BLaER1 (cell line): ENCODE data around the gene MAPK9.

Source experiments
- H3K27ac ChIP-seq: shearing (Covaris generic); formaldehyde crosslinking; 2 replicates; pipeline ENCODE4 v1.8.1; 2022
- H3K27me3 ChIP-seq: shearing (Covaris generic); formaldehyde crosslinking; 2 replicates; pipeline ENCODE4 v1.8.1; 2022
- H3K36me3 ChIP-seq: shearing (Covaris generic); formaldehyde crosslinking; 2 replicates; pipeline ENCODE4 v1.8.1; 2022
- H3K4me1 ChIP-seq: shearing (Covaris generic); formaldehyde crosslinking; 2 replicates; pipeline ENCODE4 v1.8.1; 2022
- H3K4me2 ChIP-seq: shearing (Covaris generic); formaldehyde crosslinking; 2 replicates; pipeline ENCODE4 v1.8.1; 2022
- H3K4me3 ChIP-seq: shearing (Covaris generic); formaldehyde crosslinking; 2 replicates; pipeline ENCODE4 v1.8.1; 2022
- H3K9ac ChIP-seq: shearing (Covaris generic); formaldehyde crosslinking; 2 replicates; pipeline ENCODE4 v1.8.1; 2022
- H3K9me3 ChIP-seq: shearing (Covaris generic); formaldehyde crosslinking; 2 replicates; pipeline ENCODE4 v1.8.1; 2022
- H4K20me1 ChIP-seq: shearing (Covaris generic); formaldehyde crosslinking; 2 replicates; pipeline ENCODE4 v1.8.1; 2022
- Cebpa-rat ChIP-seq: shearing (Covaris generic); IDR thresholded peaks from 2 replicates; pipeline ENCODE4 v1.8.1; 2022

MAPK9 gene

GRCh38 chr5:180334176-180334575 lies 42.3 kb upstream of the MAPK9 start:
- no peak overlapping the region for H3K27ac ChIP-seq
- no peak overlapping the region for H3K4me3 ChIP-seq
- H3K4me2 ChIP-seq = no peak overlapping the region
- no peak for TF ChIP-seq Cebpa-rat
- no peaks in the 10 kb centered on the region for H3K4me1 ChIP-seq
- H4K20me1 ChIP-seq = no peaks in the 10 kb centered on the region
- no peak overlapping the region for H3K9ac ChIP-seq
- H3K27me3 ChIP-seq = no peaks in the 10 kb centered on the region
- no peaks in the 10 kb centered on the region for H3K36me3 ChIP-seq
- no peaks in the 10 kb centered on the region for H3K9me3 ChIP-seq

- Histone ChIP-seq H3K27me3 (no peaks in the 10 kb centered on the region), H3K36me3 (no peaks in the 10 kb centered on the region), H3K4me1 (peaks cover 3% of the 10 kb centered on the region), H3K27ac (no peak overlapping the region), H4K20me1 (no peaks in the 10 kb centered on the region), H3K4me2 (no peak overlapping the region), H3K9me3 (no peaks in the 10 kb centered on the region), H3K4me3 (no peak overlapping the region), H3K9ac (no peak overlapping the region)
- TF ChIP-seq Cebpa-rat = no peak
These were observed 41.8 kb upstream of the MAPK9 start for GRCh38 chr5:180333661-180334060.

- no peaks in the 10 kb centered on the region for H3K9me3 ChIP-seq
- no peak overlapping the region for H3K27ac ChIP-seq
- no peaks in the 10 kb centered on the region for H3K36me3 ChIP-seq
- H3K9ac ChIP-seq = no peak overlapping the region
- H3K4me3 ChIP-seq = no peak overlapping the region
- no peaks in the 10 kb centered on the region for H3K27me3 ChIP-seq
- H4K20me1 ChIP-seq = no peaks in the 10 kb centered on the region
- TF ChIP-seq Cebpa-rat = no peak
- peaks cover 9% of the 10 kb centered on the region for H3K4me1 ChIP-seq
- no peak overlapping the region for H3K4me2 ChIP-seq
These were observed 41.0 kb upstream of the MAPK9 start for GRCh38 chr5:180332861-180333260.

- TF ChIP-seq Cebpa-rat = no peak
- Histone ChIP-seq H3K27ac (no peak overlapping the region), H3K9ac (no peak overlapping the region), H3K27me3 (no peaks in the 10 kb centered on the region), H3K4me3 (no peak overlapping the region), H3K4me1 (peaks cover 9% of the 10 kb centered on the region), H3K9me3 (no peaks in the 10 kb centered on the region), H3K36me3 (no peaks in the 10 kb centered on the region), H4K20me1 (no peaks in the 10 kb centered on the region), H3K4me2 (no peak overlapping the region)
These were observed 40.2 kb upstream of the MAPK9 start for GRCh38 chr5:180332051-180332517.

GRCh38 chr5:180331647-180331950 lies 39.7 kb upstream of the MAPK9 start:
- H3K4me1 ChIP-seq = peaks cover 9% of the 10 kb centered on the region
- no peaks in the 10 kb centered on the region for H4K20me1 ChIP-seq
- H3K36me3 ChIP-seq = no peaks in the 10 kb centered on the region
- H3K27me3 ChIP-seq = no peaks in the 10 kb centered on the region
- H3K9ac ChIP-seq = no peak overlapping the region
- H3K4me3 ChIP-seq = no peak overlapping the region
- no peak overlapping the region for H3K4me2 ChIP-seq
- no peaks in the 10 kb centered on the region for H3K9me3 ChIP-seq
- H3K27ac ChIP-seq = no peak overlapping the region
- no peak for TF ChIP-seq Cebpa-rat

- Histone ChIP-seq H3K4me2 (no peak overlapping the region), H3K9me3 (no peaks in the 10 kb centered on the region), H3K4me3 (no peak overlapping the region), H3K9ac (no peak overlapping the region), H3K27me3 (no peaks in the 10 kb centered on the region), H3K27ac (no peak overlapping the region), H4K20me1 (no peaks in the 10 kb centered on the region), H3K36me3 (no peaks in the 10 kb centered on the region), H3K4me1 (peaks cover 9% of the 10 kb centered on the region)
- no peak for TF ChIP-seq Cebpa-rat
These were observed 39.1 kb upstream of the MAPK9 start for GRCh38 chr5:180330810-180331646.

GRCh38 chr5:180330270-180330648 lies 38.4 kb upstream of the MAPK9 start:
- Histone ChIP-seq H3K27ac (no peak overlapping the region), H3K4me1 (peaks cover 9% of the 10 kb centered on the region)

GRCh38 chr5:180329606-180330269 lies 37.9 kb upstream of the MAPK9 start:
- H3K36me3 ChIP-seq = no peaks in the 10 kb centered on the region
- H3K27ac ChIP-seq = no peak overlapping the region
- H3K4me2 ChIP-seq = no peak overlapping the region
- H3K9me3 ChIP-seq = no peaks in the 10 kb centered on the region
- peaks cover 9% of the 10 kb centered on the region for H3K4me1 ChIP-seq
- no peak overlapping the region for H3K9ac ChIP-seq
- H3K4me3 ChIP-seq = no peak overlapping the region
- H3K27me3 ChIP-seq = no peaks in the 10 kb centered on the region
- no peak for TF ChIP-seq Cebpa-rat
- no peaks in the 10 kb centered on the region for H4K20me1 ChIP-seq

More at GRCh38 chr5:180330270-180330648, 38.4 kb upstream of the MAPK9 start:
- no peak overlapping the region for H3K4me3 ChIP-seq
- no peak for TF ChIP-seq Cebpa-rat
- H3K27me3 ChIP-seq = no peaks in the 10 kb centered on the region
- no peaks in the 10 kb centered on the region for H4K20me1 ChIP-seq
- H3K36me3 ChIP-seq = no peaks in the 10 kb centered on the region
- no peak overlapping the region for H3K9ac ChIP-seq
- H3K4me2 ChIP-seq = no peak overlapping the region
- H3K9me3 ChIP-seq = no peaks in the 10 kb centered on the region

- Histone ChIP-seq H3K4me2 (no peak overlapping the region), H3K36me3 (no peaks in the 10 kb centered on the region)
These were observed 37.2 kb upstream of the MAPK9 start for GRCh38 chr5:180329138-180329435.

GRCh38 chr5:180328296-180329137 lies 36.6 kb upstream of the MAPK9 start:
- H3K9ac ChIP-seq = no peak overlapping the region
- H4K20me1 ChIP-seq = no peaks in the 10 kb centered on the region
- peaks cover 9% of the 10 kb centered on the region for H3K4me1 ChIP-seq
- H3K4me3 ChIP-seq = no peak overlapping the region
- TF ChIP-seq Cebpa-rat = no peak
- no peaks in the 10 kb centered on the region for H3K9me3 ChIP-seq
- H3K4me2 ChIP-seq = peak overlapping the region; percentile 35
- H3K36me3 ChIP-seq = no peaks in the 10 kb centered on the region
- H3K27ac ChIP-seq = no peak overlapping the region
- no peaks in the 10 kb centered on the region for H3K27me3 ChIP-seq

More at GRCh38 chr5:180329138-180329435, 37.2 kb upstream of the MAPK9 start:
- Histone ChIP-seq H3K27ac (no peak overlapping the region), H3K9ac (no peak overlapping the region), H4K20me1 (no peaks in the 10 kb centered on the region), H3K4me1 (peaks cover 9% of the 10 kb centered on the region), H3K4me3 (no peak overlapping the region), H3K27me3 (no peaks in the 10 kb centered on the region), H3K9me3 (no peaks in the 10 kb centered on the region)
- TF ChIP-seq Cebpa-rat = no peak
